DMS53 (cell line): ENCODE data around the gene PAXIP1.

Experiments used
- DNase-seq: peaks from one replicate; lab custom pipeline; 2025; lab: John Stamatoyannopoulos, UW

PAXIP1 gene

DNA sequence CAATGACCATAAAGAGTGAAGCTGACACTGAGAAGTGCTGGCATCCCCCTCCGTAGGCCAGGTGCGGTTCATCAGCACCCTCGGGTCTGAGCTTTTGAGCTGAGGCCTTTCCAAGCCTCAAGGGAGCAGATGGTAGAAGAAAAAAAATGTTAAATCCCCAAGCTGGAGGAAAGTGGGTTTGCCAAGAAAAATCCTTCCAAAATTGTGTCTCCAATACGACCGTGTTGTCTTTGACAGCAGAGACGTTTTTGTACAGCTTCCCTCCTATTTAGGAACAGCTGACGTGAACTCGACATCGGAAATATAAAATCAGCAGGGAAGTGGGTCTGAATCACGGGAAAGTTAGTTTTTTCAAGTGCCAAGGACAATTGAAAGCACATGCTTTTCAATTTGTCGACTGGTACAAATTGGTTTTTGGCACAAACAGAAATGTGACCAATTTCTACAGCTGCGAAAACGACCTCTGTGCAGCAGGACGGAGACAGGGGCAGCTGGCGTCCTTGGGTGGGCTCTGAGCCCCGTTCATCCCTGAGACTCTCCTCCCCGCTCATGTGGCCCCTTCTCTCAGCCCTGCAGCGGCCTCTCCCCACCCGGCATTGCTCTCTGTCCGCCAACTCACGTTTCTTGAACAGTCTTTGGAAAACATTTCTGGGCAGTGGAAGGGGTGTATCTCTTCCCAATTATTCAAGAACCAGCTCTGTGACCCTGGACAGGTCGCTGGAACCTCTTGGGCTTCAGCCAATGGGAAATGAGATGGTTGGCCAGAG, 89.9 kb downstream of the PAXIP1 start:
- DNase-seq: no peak

GRCh38 chr7:154911862-154912455, 91.0 kb downstream of the PAXIP1 start:
- DNase-seq: no peak

DNA sequence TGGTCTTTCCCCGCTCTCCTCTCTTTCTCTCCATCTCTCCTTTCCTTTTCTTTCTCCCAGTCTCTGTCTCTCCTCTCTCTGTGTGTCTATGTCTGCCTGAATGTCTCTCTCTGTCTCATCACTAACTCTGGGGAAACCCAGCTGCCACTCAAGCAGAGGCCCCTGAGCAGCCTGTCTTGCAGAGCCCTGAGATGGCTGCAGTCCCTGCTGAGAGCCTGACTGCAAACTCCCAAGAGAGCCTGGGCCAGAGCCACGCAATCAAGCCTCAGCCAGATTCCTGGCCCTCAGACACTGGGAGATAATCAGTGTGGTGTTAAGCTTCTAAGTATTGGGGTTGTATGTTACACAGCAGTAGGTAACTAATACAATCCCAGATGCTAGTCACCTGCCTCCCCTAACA, 91.5 kb downstream of the PAXIP1 start:
- no peak for DNase-seq

- no peak for DNase-seq
Observed at GRCh38 chr7:154910977-154911376, 91.9 kb downstream of the PAXIP1 start.

DNA sequence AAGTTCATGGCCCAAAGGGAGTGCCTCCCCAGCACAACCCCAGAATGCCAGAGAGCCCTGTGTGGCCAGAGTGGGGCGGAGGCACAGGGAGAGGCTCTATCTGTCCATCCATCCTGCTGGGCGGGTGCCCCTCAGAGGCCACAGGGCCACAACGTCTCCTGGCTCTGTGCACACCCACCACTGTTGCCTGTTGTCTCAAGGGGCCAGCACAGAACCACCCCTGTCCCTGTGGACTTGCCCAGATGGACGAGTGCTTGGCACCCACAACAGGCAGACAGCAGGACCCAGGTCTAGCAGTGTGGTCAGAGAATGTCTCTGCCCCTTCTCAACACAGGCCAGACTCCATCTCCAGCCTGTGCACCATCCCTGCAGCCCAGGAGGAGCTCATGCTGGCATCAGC, 92.8 kb downstream of the PAXIP1 start:
- no peak for DNase-seq

GRCh38 chr7:154909241-154910105, 93.5 kb downstream of the PAXIP1 start:
- no peak for DNase-seq

GRCh38 chr7:154907651-154908620, 95.0 kb downstream of the PAXIP1 start:
- DNase-seq: no peak

DNA sequence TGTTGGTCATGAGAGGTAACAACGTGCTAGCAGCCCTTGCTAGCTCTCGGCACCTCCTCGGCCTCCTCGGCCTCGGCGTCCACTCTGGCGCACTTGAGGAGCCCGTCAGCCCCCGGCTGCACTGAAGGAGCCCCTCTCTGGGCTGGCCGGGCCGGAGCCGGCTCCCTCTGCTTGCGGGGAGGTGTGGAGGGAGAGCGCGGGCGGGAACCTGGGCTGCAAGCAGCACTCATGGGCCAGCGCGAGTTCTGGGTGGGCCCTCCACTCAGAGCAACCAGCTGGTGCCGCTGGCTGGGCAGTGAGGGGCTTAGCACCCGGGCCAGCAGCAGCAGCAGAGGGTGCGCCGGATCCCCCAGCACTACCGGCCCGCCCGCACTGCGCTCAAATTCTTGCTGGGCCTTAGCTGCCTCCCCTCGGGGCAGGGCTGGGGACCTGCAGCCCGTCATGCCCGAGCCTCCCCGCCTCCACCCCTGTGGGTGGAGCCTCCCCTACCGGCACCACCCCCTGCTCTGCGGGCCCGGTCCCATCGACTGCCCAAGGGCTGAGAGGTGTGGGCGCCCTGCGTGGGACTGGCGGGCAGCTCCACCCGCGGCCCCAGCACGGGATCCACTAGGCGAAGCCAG, 96.1 kb downstream of the PAXIP1 start:
- no peak for DNase-seq

DNA sequence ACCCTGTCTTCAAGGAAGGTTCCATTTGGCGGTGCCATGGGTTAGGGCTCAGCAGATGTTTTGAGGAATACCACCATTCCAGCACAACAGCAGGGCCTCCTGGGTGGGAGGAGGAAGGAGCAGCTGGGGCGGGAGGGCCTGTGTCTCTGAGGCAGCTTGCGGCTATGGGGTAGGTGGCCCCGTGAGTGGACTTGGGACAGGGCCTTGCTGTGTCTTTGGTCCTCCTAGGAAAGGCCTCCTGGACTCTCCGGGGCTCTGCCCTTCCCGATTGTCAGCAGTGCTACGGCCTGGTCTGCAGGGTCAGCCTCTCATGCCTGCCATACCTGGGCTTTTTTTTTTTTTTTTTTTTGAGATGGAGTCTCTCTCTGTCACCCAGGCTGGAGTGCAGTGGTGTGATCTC, 96.7 kb downstream of the PAXIP1 start:
- DNase-seq: no peak

GRCh38 chr7:154905615-154906014, 97.3 kb downstream of the PAXIP1 start:
- DNase-seq: no peak

DNA sequence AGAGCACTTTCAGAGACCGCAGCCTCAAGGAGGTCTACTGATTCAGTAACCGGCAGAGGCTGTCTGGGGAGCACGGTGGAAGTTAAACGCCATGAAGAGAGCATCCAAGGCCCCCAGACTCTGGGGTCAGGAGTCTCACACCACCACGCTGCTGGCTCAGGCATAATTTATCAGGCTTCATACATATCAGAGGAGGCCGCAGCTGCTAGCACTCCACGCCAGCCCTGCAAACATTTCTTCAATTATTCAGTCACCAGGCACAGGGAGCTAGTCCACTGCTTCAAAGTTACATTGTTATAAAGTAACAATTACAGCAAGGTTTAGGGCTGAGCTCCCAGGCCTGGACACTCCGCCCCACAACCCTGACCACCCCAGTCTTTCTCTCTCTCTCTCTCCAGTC, 97.8 kb downstream of the PAXIP1 start:
- DNase-seq: no peak

GRCh38 chr7:154903083-154903731, 99.7 kb downstream of the PAXIP1 start:
- no peak for DNase-seq

DNA sequence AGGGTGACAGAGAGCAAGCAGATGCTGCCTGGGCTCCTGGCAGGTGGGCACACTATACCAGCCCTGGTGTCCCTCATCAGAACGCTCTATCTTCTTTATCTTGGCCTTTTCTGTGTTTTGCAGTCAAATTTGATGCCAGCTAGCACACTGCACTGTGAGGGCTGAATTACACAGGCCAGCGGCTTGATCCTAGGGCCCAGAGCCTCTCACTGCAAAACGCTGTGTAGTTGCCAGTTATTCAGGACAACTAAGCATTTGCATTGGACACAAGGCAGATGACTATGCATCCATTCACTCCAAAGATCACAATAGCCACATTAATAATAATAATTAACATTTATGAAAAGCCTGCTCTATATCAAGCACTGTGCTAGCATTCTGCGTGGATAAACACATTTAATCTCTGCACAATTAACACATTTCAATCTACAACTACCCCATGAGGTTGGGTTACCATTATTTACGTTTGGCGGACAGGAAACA, 100.3 kb downstream of the PAXIP1 start:
- no peak for DNase-seq

DNA sequence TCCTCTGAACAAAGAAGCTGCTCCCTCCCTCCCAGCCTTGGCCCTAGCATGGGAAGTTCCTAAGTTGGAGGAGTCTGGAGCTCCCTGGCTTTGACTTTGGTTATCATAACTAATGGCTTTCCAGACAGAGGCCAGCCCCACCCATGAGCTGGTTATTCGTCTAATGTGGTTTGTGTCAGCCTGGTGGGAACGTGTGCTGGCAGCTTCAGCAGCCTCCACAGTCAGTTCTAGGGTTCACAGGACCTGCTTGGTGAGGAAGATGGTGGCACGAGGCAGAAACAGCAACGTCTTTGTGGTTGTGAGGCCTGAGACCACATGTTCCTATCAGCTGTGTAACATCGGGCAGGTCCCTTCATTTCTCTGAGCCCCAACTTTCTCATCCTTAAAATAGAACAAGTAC, 103.1 kb downstream of the PAXIP1 start:
- DNase-seq: no peak

GRCh38 chr7:154898973-154899855, 103.7 kb downstream of the PAXIP1 start:
- no peak for DNase-seq

DNA sequence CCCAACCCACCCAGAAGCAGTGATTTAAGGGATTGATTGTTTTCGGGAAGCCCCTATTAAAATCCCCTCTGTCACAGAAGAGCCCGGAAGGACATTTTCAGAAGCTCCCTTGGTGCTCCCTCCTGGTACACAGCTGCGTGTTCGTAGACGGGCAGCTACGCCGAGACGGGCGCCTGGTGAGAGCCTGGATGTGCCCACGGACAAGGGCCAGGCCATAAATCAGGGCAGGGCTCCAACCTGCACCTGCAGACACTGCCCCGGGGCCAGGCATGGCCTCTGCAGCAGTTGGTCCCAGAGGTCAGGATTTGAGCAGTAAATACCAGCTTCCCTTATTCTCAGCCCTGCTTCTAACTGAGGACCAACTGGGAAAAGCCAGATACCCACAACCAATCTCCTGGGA, 106.8 kb downstream of the PAXIP1 start:
- DNase-seq: no peak
